ENCODE measurements around the gene CDH23. TPM values are rescaled to one million over a fixed set of nuclear protein-coding genes. Genes with fewer than 3 reads are reported as not detected.

CDH23 gene
- total and polyA plus RNA-seq, 10 of the 15 experiments (the other 5 are each of a cell fraction or from before 2014, with no cell fraction given): 0.09 to 0.40 (median 0.15) TPM; not detected in 1

GRCh38 chr10:71435571-71436267 lies 39.0 kb downstream of the CDH23 start:
- no peaks in the 10 kb centered on the region; the same call in 1 of the 2 replicates for H4K20me1 ChIP-seq (ENCODE audit: control insufficient read depth, insufficient read depth)
- no peak overlapping the region for H3K4me3 ChIP-seq
- FAIRE-seq: no peak
- intact Hi-C loops (cut with micrococcal nuclease; ENCODE audit: unreplicated experiment) (no loop called here), in situ Hi-C loops (cut with MboI) (no loop called here)
- no peaks in the 10 kb centered on the region for H3K36me3 ChIP-seq (ENCODE audit: control insufficient read depth in 2 of 2, insufficient read depth in 2 of 2, low read length in 1 of 2)
- POLR2A ChIA-PET: no interaction called here
- RAD21 ChIA-PET (ENCODE audit: unreplicated experiment): no interaction called here
- no peak for ATAC-seq
- no peaks in the 10 kb centered on the region for H3K9me3 ChIP-seq (replicated peaks; ENCODE audit: control insufficient read depth, insufficient read depth, low read length)
- H2AFZ ChIP-seq (ENCODE audit: control insufficient read depth, low read depth, low read length): no peak overlapping the region
- SMC1A ChIA-PET (ENCODE audit: uncharacterized antibody, unreplicated experiment): no interaction called here
- WGBS (ENCODE audit: insufficient coverage, insufficient replicate concordance, low lambda C conversion rate, missing lambda C conversion rate): 46% methylated on average over 6 of the region's 6 CpGs
- H3K4me1 ChIP-seq (ENCODE audit: control insufficient read depth, insufficient read depth, low read length): no peaks in the 10 kb centered on the region
- no TSS peak for BruUV-seq (replicated peaks)
- no peak for DNase-seq (ENCODE audit: low read depth, low spot score)
- no peaks in the 10 kb centered on the region; a peak in 1 of 4 replicates for H3K27me3 ChIP-seq (replicated peaks in 1 of 2; ENCODE audit: control insufficient read depth in 2 of 2, insufficient read depth in 2 of 2, low read length in 1 of 2)
- H3K9ac ChIP-seq (ENCODE audit: control insufficient read depth, insufficient read depth, low read length): no peak overlapping the region
- H3K27ac ChIP-seq (ENCODE audit: control insufficient read depth, insufficient read depth): no peak overlapping the region
- no peak overlapping the region for H3K4me2 ChIP-seq (ENCODE audit: control insufficient read depth, insufficient read depth)
- CTCF ChIA-PET: no interaction called here
- no peak for TF ChIP-seq ATF2 (IDR thresholded peaks at IDR 0.05; ENCODE audit: low read length)
- TF ChIP-seq USF1 (IDR thresholded peaks at IDR 0.05; ENCODE audit: borderline replicate concordance, extremely low read length, insufficient read depth, low read depth, low read length): no peak
- no peak for TF ChIP-seq LARP7 (IDR thresholded peaks at IDR 0.05)
- no peak for TF ChIP-seq CHD4 (IDR thresholded peaks at IDR 0.05)
- TF ChIP-seq POLR2AphosphoS2 (IDR thresholded peaks at IDR 0.05; ENCODE audit: low read depth, low read length): no peak
- no peak for TF ChIP-seq RB1 (IDR thresholded peaks at IDR 0.05; ENCODE audit: borderline replicate concordance)
- TF ChIP-seq YBX1 (IDR thresholded peaks at IDR 0.05): no peak
- no peak for TF ChIP-seq ELK1 (IDR thresholded peaks at IDR 0.05; ENCODE audit: low read depth, low read length)
- no peak for TF ChIP-seq PRDM15 (CRISPR knock-in tag; IDR thresholded peaks at IDR 0.05)
- no peak for TF ChIP-seq NFYA (IDR thresholded peaks at IDR 0.05; ENCODE audit: borderline replicate concordance, low read depth, low read length)
- TF ChIP-seq IKZF2 (IDR thresholded peaks at IDR 0.05): no peak
- TF ChIP-seq CREM (IDR thresholded peaks at IDR 0.05; ENCODE audit: low read depth): no peak
- no peak for TF ChIP-seq NRF1 (conservative IDR thresholded peaks at IDR 0.05; ENCODE audit: low read depth, low read length)
- no peak for TF ChIP-seq MAX (IDR thresholded peaks at IDR 0.05; ENCODE audit: low read depth, low read length)
- TF ChIP-seq RAD21 (IDR thresholded peaks at IDR 0.05; ENCODE audit: insufficient read depth, low read depth, low read length): no peak
- H3K79me2 ChIP-seq (ENCODE audit: control insufficient read depth, insufficient read depth, low read length): no peaks in the 10 kb centered on the region

All from GM12878 (cell line).